ENCODE data around the gene COX17. TPM values are rescaled to one million over a fixed set of nuclear protein-coding genes. Genes with fewer than 3 reads are reported as not detected.

Gene COX17
- total and polyA plus RNA-seq, 9 of the 15 experiments (the other 6 are each of a cell fraction or from before 2014, with no cell fraction given), result 29.1 to 167 (median 60.6) TPM

GRCh38 chr3:119636891-119637611 is 40.2 kb downstream of the COX17 start:
- no peak for ATAC-seq
- Histone ChIP-seq H3K79me2 (ENCODE audit: control insufficient read depth, insufficient read depth, low read length) (no peaks in the 10 kb centered on the region), H3K9me3 (replicated peaks; ENCODE audit: control insufficient read depth, insufficient read depth, low read depth, low read length) (no peaks in the 10 kb centered on the region), H3K9me1 (ENCODE audit: control insufficient read depth, insufficient read depth, low read length) (peaks cover 3% of the 10 kb centered on the region), H3K4me1 (replicated peaks in 1 of 2; ENCODE audit: control insufficient read depth in 2 of 2, insufficient read depth in 2 of 2, low read length in 2 of 2) (peaks cover 8 to 35% of the 10 kb centered on the region in 2 experiments), H3K4me2 (ENCODE audit: insufficient read depth, low read length) (no peak overlapping the region), H2AFZ (ENCODE audit: low read depth, low read length) (peak overlapping the region; percentile 79), H3K9ac (ENCODE audit: insufficient read depth in 1 of 2, low read depth in 2 of 2, low read length in 2 of 2) (no peak overlapping the region), H4K20me1 (replicated peaks; ENCODE audit: control insufficient read depth, insufficient read depth, low read length) (no peaks in the 10 kb centered on the region), H3K36me3 (ENCODE audit: control insufficient read depth, insufficient read depth, low read length) (no peaks in the 10 kb centered on the region), H3K27ac (ENCODE audit: extremely low read depth, low read depth, low read length) (peak overlapping the region; percentile 32; the same call in 2 of the 3 replicates), H3K27me3 (ENCODE audit: control insufficient read depth in 2 of 2, insufficient read depth in 2 of 2, low read length in 2 of 2) (no peaks in the 10 kb centered on the region), H3K4me3 (no peak overlapping the region)
- DNase-seq (ENCODE audit: extremely low read depth in 1 of 4, low spot score in 3 of 4), result no peak
- BruUV-seq (replicated peaks), result no TSS peak
- intact Hi-C loops (cut with micrococcal nuclease) (loop anchor here (5.0 kb wide), 1 partner anchor 40 kb away; the partner anchor contains the start of gene COX17), in situ Hi-C loops (cut with MboI) (no loop called here)
- ChIA-PET POLR2A (interaction anchor here (1.6 kb wide), 1 partner anchor 21 kb away, joined by 3 read pairs; no protein-coding TSS in a partner anchor), CTCF (ENCODE audit: low intra/inter-chr PET ratio) (no interaction called here)
- WGBS (ENCODE audit: insufficient coverage, low coverage, missing lambda C conversion rate), result 65% methylated on average over 4 of the region's 4 CpGs
- FAIRE-seq, result no peak
- TF ChIP-seq ZNF644 (tag; IDR thresholded peaks at IDR 0.05; ENCODE audit: low read depth) (peak; percentile 5; the same call in 1 of the 2 replicates), NR2C1 (IDR thresholded peaks at IDR 0.05) (no peak), NR2C1 (tag; IDR thresholded peaks at IDR 0.05) (0 out of 2 replicates have a peak, but pooled peaks have one; percentile 21), CTCF (IDR thresholded peaks at IDR 0.05 in 2 of 3, conservative IDR thresholded peaks at IDR 0.05 in 1 of 3; ENCODE audit: insufficient read depth in 2 of 3, low read depth in 1 of 3, low read length in 3 of 3) (no peak), POLR2H (tag; IDR thresholded peaks at IDR 0.05; ENCODE audit: low read depth) (no peak), POLR2B (IDR thresholded peaks at IDR 0.05; ENCODE audit: low read depth, partially characterized antibody) (no peak), PTRF (tag; IDR thresholded peaks at IDR 0.05) (0 out of 2 replicates have a peak, but pooled peaks have one; percentile 6), CXXC5 (CRISPR knock-in tag; IDR thresholded peaks at IDR 0.05) (peak; percentile 32; the same call in 1 of the 2 replicates), ZNF584 (CRISPR knock-in tag; IDR thresholded peaks at IDR 0.05; ENCODE audit: low read depth) (peak; percentile 64; the same call in 1 of the 2 replicates), MAFG (tag; conservative IDR thresholded peaks at IDR 0.05) (0 out of 2 replicates have a peak, but pooled peaks have one; percentile 1), ATF6 (CRISPR knock-in tag; IDR thresholded peaks at IDR 0.05) (no peak), SMAD2 (IDR thresholded peaks at IDR 0.05; ENCODE audit: low read depth, low read length) (no peak), FOXP4 (CRISPR knock-in tag; IDR thresholded peaks at IDR 0.05; ENCODE audit: borderline replicate concordance) (no peak), KAT7 (CRISPR knock-in tag; IDR thresholded peaks at IDR 0.05; ENCODE audit: borderline replicate concordance) (no peak)
